D341Med (cell line): ENCODE results near the gene TMEM54.
A peak's percentile ranks its signal among the peaks of the same experiment; 100 is the strongest.

Source experiments
- DNase-seq: peaks from one replicate; pipeline ENCODE4 v3.0.0; 2012; ENCODE audit warnings: low spot score

TMEM54 gene

DNA sequence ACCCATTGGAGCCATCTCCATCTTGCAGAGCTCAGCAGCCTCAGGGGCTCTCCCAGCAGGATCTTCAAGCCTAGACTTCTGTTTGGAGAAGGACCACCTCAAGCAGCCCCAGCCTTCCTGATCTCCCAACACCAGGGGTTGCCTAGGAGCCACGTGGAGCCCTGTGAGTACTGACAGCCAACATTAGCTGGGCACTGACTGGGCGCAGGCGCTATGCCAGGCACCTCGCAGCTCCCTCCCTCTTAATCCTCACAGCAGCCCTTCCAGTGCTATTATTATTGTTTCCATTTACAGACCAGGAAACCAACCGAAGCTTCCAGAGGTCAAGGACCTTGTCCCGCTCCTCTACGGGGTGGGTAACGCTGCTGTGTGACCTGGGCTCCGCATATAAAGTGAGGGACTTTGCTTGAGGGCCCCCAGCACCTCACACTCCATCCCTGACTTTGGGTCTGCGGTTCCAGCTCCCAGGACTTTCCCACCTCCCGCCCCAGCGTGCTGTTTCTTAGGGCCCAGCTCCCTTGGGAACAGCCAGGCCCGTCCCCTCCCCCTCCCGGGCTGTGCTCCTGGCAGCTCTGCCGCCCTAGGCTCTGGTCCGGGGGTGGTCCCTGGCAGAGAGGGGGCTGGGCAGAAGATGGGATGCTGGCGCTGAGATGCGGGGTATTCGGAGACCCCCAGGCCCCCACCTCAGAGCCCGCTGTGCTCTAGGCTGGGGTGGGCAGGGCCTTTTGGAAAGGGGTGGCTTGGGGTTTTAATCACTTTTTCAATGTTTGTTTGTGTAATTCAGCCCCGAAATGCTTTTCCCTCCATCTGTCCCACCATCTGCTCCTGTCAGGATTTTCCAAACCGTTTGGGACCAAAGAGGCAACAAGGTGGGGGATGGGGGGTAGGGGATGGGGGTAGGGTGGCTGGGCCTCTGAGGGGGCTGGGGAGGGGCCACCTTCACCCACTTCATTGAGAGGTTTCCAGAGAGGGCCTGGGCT is 19.0 kb downstream of the TMEM54 start:
- peak; percentile 87 for DNase-seq

DNA sequence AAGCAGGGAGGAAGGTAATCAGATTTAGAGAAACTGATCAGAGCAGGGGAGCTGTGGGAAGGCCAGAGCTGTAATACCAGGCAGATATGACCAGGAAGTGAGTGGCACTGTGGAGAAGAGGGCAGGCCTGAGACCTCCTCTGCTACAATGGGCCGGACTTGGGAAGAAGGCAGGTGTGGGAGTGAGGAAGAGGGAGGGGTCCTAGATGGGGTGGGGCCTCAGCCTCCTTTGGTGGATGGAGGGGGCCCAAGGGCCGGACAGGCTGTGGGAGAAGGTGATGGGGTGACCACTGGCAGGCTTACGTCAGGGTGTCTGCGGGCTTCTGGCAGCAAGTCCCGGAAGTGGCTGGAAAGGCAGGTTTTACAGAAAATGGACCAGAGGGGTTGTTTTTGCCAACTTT is 19.9 kb downstream of the TMEM54 start:
- DNase-seq: no peak

DNA sequence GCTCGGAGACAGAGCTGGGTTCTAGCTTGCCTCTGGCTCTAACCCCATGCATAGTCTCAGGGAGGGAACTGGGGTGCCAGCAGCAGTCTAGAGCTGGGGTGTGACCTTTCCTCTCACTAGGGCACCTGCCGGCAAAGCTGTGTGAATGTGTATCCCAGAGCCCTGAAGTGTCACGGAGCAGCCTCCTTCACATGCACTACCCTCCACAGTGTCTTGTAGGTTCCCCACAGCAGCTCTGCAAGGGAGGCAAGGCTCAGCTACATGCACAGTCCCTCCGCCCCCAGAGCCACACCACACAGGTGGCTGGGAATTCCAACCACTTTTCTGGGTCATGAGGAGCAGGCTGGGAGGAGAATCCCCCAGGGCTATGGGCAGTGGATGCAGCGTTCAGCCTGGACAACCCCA is 22.6 kb downstream of the TMEM54 start:
- no peak for DNase-seq

DNA sequence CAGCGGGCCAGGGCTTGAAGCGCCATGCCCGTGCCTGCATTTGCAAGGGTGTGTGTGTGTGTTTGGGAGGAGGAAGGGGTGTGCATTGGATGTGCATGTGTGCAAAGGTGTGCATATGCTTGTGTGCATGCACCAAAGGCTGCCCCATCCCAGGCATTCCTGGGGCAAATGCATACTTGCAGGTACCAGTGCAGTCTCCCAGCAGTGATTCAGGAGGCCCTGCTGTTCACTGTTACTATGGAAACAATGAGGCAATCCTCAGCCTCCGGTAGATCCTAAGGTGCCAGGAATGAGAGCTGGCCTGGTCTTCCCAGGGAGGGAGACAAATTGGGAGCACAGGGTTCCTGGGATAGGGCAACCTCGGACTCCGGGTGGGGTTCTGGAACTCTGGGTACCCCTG is 23.0 kb downstream of the TMEM54 start:
- DNase-seq: no peak

DNA sequence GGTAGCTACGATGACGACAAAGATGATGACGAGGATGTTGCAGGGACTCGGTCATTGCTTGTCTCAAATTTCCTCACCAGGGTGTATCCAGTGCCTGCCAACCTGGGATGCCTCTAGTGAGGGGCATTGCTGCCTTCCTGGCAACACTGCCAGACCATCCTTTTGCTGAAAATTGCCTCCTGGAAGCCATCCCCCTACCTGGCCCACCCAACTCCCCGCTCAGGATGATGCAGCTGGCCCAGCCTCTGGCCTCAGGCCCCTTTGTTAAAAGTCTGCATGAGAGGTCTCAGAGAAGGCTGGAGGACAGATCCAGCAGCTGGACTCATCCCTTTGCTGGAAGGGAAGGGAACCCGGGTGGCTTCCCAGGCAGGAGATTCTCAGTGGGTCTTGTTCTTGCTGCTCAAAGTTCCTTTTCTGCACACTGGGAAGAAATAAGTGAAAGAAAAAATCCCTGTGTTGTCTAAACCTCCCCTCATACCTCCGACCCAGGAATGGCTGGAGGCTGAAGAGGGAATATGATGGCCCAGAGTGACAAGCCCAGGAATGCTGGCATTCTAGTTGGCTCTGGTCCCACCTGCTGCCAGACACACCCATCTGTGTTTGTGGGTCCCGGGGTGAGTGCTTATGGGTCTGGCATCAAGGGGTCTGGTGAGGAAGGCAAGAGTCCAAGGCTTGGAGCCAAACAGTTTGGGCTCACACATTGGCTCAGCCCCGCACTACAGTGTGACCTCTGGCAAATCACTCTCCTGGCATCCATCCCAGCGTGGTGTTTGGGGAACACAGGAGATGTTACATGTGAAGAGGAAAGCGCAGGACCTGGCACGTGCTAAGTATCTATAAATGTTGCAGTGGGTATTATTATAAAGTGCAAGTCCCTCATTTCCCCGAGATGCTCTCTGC is 23.7 kb downstream of the TMEM54 start:
- DNase-seq: no peak

DNA sequence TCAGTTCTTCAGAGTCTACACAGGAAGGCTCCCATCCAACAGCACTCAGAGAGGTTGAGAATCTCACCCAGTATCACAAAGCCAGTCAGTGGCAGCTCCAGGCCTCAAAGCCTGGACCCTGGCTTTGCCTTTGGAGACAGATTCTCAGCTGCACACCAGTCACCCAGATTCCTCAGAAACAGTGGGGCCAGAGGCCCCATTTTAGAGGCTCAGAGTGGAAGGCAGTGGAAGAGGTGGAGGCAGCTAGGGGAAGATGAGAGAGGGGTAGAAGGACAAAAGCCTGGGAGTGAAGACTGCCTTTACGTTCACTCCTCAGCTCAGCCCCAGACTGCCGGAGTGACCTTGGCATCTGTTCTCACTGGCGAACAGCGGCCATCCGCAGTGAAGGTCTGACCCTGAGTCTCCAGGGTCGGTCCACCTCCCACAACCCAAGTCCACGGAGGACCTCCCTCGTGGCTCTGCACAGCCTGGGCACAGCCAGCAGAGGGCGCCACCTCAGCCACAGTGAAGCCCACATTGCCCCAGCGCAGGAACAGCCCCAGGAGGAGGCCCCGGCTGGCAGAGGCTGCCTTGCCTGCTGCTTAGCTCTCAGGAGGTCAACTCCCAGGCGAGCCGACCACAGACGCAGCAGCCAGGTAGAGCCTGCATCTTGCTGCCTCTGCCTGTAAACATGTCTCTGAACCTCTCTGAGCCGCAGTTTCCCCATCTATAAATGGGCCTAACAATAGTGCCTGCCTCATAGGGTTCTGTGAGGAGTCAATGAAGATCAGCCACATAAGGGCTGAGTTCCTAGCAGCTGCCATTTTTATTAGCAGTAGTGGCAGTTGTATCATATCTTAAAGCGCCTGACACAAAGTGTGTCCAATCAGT is 24.6 kb downstream of the TMEM54 start:
- DNase-seq: peak; percentile 83

DNA sequence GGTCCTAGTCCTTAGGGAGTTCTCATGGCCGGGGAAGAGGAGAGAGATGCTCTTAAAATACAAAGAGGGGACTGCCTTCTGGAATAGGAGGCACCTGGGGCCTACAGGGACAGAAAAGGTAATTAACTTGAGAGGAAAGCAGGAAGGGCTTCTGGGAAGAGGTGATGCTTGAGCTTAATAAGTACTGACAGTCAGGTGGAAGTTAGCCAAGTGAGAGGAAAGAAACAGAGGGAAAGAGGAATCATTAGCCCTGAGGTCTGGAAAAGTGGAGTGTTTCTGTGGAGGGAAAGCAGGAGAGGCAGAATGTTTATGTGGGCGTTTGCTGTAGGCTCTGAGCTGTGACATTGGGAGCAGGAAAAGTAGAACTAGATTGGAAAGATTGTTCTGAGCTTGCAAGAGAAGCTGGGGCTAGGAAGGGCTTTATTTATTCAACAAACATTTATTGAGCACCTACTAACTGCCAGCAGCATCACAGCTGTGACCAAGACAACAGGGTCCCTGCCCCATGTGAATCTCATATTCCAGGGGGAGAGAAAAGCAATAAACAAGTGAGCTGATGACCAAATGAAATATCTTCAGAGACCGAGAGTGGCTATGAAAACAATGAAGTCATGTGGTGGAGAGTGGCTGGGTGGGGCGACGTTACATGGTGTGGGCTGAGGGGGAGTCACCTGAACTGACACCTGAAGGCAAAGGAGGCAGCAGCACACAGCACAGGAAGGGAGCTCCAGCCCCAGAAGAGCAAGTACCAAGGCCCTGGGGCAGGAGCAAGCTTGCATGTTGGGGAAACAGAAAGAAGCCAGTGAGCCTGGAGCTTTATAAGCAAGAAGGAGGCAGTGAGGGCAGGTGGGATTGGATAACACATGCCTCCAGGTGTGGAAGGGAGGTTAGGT is 26.1 kb downstream of the TMEM54 start:
- no peak for DNase-seq

DNA sequence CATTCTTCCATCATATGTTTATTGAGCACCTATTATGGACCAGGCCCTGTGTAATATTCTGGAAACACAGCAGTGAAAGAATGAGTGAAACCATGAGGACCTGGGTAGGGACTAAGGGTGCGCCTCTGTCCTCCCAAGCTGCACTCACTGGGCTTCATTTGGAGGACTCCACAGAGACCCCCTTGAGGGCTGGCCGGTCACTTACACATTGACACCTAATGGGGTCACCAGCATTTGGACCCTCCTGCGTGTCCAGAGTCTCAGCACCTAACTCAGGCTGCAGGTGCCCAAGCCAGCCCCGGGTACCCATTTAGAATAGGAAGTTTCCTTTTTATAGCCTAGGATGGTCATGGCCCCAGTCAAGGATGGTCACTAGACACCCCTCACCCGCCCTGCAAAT is 27.7 kb downstream of the TMEM54 start:
- DNase-seq: no peak

DNA sequence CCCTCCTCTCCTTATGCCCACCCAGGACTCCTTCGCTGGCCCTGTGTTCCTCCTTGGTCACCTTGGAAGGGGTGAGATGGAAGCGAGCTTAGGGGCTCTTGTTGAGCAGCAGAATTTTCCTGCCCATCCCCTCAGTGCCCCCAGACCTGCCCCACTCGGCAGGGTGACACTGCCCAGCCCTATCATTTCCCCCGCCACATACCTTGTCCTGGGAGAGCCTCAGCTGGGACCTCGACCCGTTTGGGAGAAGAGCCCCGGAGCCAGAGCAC is 29.1 kb downstream of the TMEM54 start:
- no peak for DNase-seq

DNA sequence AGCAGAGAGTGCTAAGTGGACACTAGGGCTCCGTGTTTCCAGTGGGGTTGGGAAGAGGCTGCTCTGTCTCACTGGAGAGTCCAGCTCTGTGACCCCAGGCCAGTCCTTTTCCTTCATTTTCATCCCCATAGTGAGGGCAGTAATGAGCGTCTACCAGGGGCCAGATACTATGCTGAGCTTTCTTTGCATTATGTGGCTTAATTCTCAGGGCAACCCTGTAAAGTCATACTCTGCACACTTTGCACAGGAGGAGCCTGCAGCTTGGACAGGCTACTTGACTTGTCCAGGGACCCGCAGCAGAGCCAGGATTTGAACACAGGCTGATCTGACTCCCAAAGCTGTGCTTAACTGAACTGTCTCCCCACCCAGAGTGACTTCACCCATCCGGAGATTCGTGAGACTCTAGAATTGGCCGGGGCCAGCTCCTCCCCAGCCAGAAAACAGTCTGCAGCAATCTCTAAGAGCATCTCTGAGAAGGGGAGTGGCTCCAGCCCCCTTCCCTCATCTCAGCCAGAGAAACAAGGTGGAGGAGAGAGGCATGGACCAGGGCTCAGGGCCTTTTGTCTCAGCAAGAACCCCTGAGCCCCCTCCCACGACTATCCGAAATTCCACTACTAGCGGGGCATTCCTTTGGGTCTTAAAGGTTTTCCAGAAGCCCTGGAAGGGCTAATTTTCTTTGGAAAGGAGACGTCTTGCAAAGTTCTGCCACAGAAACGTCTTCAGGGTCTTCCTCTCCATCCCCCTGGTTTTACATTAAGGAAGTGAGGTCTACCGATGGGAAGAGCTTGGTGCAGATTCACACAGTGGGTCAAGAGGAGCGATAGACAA is 29.6 kb downstream of the TMEM54 start:
- DNase-seq: no peak

DNA sequence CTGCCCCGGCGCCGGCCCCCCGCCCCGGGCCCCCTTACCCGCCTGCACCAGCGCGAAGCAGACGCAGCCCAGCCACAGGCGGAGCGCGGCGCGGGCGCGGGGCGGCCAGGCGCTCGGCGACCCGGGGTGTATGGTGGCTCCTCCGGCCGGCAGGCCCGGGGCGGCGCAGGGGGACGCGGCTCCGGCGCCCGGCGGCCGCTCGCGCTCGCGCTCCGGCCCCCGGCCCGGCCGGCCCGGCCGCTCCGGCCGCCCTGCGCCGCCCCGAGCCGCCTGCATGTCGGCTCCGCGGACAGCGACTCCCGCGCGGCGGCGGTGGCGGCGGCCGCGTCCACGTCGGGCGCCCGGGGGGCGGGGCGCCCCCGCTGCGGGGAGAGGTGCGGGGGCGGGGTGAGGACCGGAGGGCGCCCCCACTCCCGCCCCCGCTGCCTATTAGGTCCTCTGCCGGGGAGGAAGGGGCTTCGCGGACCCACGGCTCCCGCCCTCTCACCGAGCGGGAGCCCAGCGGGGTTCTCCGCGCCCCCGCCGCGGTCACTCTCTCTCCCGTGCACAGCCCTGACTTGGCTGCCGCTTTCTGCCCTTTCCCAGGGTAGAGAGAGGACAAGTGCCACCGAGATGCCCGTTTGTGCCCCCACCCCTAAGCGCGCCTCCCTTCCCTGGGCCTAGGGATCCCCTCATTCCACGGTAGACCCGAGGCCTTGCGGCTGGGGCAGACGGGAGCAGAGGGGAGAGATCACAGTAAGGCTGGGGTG is 30.4 kb downstream of the TMEM54 start, which contains the start of gene FNDC5:
Gene FNDC5, minus strand, starts transcription at position 298 of the 749 bp plus-strand sequence.
- DNase-seq: peak; percentile 78

DNA sequence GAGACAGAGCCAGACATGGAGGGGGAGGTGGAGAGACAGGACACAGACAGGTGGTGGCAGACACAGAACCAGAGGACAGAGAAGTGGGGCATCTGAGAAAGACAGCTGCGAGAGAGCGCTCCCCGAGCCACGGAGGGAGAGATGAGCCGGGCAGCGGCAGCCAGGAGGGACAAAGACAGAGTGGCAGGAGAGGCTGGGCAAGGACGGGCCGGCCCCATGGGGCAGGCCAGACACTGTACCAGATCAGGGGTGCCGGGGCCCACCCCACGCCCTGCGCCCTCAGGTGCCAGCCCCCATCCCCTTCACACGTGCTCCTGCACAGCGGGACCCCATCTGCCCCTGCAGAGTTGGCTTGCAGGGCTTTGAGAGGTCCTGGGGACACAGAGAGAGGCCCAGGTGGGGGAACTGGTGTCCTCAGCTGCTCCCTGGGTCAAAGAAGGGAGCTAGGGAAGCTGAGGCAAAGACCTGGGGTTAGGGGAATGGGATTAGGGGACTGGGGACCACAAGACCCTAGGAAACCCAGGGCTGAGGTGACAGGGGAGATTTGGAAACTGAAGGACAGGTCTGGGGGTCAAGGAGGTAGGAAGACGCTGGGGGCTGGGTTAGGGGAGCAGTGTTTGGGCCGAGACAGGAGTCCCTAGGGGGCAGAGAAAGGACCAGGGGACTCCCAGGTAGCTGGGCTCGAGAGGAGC is 31.1 kb downstream of the TMEM54 start:
- DNase-seq: peak; percentile 28

DNA sequence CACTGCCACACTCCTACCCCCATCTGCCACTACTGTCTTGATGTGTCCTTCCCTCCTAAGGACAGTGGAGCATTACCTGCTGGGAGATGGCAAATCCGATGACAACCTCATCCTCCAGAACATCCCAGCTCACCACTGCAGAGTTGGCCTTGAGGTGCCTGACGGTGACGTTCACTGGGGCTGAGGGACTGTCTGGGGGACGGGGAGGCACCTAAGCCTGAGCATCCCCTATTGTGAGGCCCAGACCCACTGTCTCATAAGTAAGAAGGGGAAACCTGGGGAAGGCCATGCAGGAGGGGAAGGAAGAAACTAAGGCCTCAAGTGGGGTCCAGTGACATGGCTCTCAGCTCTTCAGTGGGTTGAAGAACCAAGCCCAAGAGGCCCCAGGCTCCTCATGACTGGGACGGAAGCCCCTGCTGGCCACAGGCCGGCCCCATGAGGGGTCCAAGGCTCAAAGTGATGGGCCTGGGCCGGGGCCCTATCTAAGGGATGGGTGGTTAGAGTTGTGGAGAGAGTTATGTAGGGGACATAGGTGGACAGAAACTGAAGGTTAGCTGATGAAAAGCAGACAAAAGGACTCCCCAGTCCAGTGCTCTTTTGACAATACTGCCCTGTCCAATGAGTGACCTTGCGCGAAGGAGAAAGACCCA is 32.3 kb downstream of the TMEM54 start:
- DNase-seq: no peak

DNA sequence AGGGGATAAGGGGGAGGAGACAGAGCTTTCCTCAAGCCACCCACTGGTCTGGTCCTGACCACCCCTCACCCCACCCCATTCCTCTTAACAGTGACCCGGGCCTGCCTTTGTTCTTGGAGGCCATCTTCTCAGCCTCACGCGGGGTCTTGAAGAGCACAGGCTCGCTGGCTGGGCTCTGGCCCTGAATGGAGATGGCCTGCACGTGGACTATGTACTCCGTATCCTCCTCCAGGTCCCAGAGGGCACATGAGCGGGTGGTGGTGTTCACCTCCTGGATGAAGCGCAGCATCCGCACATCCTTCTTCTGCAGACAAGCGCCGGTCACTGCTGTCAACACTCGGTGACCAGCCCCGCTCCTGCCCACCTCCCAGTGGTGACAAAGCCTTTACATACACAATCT is 33.1 kb downstream of the TMEM54 start:
- no peak for DNase-seq

DNA sequence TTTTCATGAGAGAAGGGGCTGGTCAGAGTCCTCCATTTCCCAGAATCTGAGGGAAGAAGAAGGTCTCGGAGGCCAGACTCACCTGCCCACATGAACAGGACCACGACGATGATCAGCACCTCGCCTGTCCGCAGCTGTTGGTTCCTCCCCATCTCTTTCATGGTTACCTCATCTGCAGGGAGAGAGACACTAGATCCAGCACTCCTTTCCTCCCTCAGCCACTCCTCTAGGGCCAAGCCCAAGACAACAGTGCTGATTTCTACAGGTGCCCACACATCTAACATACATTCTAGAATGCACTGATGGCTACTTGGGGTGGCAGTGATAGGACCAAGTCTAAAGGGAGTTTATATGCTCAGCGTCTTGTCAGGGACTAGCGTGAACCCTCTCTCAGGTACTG is 33.5 kb downstream of the TMEM54 start:
- DNase-seq: no peak

DNA sequence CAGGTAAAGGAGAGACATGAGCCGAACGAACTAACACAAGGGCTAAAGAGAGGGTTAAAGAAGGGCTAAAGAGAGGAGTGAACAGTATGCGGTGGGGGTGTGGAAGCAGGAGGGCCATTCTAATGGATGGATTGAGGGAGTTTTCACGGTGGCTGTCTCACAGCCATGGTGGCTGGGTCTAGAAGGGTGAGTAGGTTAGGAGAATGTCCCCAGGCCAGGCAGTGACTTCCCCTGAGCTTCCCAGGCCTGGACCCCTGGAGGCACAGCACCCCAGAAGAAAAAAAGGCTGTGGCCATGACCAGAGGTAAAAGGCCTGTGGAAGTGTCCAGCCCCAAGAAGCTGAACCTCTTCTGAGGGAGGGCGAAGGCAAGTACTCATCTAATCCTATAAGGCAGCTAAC is 34.0 kb downstream of the TMEM54 start:
- no peak for DNase-seq

DNA sequence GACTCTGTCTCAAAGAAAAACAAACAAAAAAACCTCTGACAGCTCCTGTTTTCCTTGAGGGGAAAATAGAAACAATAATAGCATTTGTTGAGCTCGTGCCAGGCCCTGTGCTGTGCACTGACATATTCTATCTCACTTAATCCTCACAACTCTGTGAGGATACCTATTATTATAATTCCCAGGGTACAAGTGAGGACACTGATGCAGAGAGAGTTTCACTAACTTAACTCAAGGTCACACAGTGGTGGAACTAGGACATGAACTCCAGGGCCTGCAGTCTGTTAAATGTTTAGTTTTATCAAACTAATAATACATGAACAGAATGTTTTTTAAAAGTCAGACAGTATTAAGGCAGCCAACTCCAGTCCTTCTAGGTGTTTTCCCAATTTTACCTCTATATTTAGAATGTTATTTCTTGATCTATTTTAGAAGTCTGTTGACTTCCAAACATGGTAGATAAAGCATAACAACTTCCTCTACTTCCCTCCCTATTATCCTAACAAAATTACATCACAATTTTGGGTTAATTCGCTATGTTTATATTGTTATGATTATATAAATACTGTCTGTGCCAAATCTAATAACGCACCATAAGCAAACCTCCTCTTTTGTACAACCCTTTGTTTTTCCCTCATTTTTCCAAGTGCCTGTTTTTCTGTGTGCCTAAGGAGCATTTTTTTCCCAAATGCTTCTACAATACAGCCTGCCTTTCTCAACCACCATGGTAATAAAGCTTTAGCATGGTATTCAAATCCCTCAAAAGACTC is 35.4 kb downstream of the TMEM54 start:
- DNase-seq: no peak
